ENCODE results near the gene IL13RA2.

IL13RA2 gene

DNA sequence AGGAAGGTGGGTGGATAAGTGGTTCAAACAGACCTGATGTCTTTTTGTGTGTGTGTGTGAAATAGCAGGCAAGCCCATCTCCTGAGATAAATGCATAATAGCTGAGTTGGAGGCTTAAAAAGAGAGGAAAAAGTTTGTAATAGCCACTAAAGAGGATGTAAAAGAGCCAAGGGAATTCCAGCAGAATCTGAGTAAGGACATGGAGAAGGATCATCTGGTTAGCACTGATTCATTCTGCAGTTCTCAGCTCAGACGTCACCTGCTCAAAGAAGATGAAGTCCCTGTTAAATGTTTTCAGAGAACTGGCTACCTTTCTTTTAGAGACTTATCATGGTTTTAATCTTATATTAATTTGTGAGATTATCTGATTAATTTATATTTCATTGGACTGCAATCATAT, 21.0 kb upstream of the IL13RA2 start:
- Histone ChIP-seq H3K9ac (ENCODE audit: low read length) (no peak overlapping the region), H3K4me1 (ENCODE audit: control insufficient read depth in 1 of 2, insufficient read depth in 2 of 2, low read length in 2 of 2) (no peaks in the 10 kb centered on the region), H2AK5ac (ENCODE audit: low read length) (no peak overlapping the region), H3K14ac (ENCODE audit: low read length) (no peak overlapping the region), H3K18ac (ENCODE audit: low read length) (no peak overlapping the region), H3K27me3 (ENCODE audit: insufficient read depth, low read length) (no peaks in the 10 kb centered on the region), H3K4me2 (ENCODE audit: low read length) (no peak overlapping the region), H4K8ac (ENCODE audit: low read depth, low read length) (no peak overlapping the region), H3K23ac (ENCODE audit: low read length) (no peak overlapping the region), H4K91ac (ENCODE audit: low read depth, low read length) (no peak overlapping the region), H3K79me2 (ENCODE audit: control insufficient read depth, insufficient read depth, low read length, poor library complexity) (no peaks in the 10 kb centered on the region), H4K12ac (ENCODE audit: low read depth, low read length) (no peak overlapping the region), H2BK5ac (ENCODE audit: low read depth, low read length, poor library complexity) (no peak overlapping the region), H3K4me3 (ENCODE audit: low read depth, low read length) (no peak overlapping the region), H3K27ac (ENCODE audit: low read depth, low read length) (no peak overlapping the region), H2AFZ (ENCODE audit: insufficient read depth, low read length, poor library complexity) (no peak overlapping the region), H3K36me3 (ENCODE audit: control insufficient read depth in 1 of 2, insufficient read depth in 2 of 2, low read length in 2 of 2) (no peaks in the 10 kb centered on the region), H3K4ac (ENCODE audit: low read depth, low read length) (no peak overlapping the region), H2BK120ac (ENCODE audit: insufficient read depth, low read length, poor library complexity) (no peak overlapping the region), H3K9me3 (ENCODE audit: insufficient read depth, low read depth, low read length) (no peaks in the 10 kb centered on the region), H3K79me1 (ENCODE audit: low read length) (no peaks in the 10 kb centered on the region), H2BK12ac (ENCODE audit: low read length) (no peak overlapping the region)
- no peak for DNase-seq
- no CpG with 5 or more reads among the region's 1 CpG for WGBS (ENCODE audit: extremely low coverage, insufficient coverage, insufficient read length)

DNA sequence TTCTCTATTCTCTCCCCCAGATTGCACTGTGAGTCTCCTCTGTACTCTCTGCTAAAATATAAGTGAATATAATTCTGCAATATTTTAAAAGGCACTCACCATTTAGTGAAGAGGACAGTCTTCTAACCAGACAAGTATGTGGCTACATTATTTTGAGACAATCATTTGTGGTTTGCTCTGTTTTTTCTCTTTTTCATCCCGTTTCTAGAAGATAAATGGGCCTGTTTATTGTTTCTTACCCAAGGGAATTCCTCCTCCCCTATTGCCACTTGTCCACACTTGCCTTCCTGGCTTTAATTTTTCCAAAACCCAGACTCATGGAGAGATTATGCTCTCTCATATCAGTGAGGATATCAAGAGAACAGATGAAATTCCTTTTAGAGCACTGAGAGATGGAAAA, 18.6 kb upstream of the IL13RA2 start:
- no peak overlapping the region for H2BK5ac ChIP-seq (ENCODE audit: low read depth, low read length, poor library complexity)
- no peak overlapping the region for H3K23ac ChIP-seq (ENCODE audit: low read length)
- H3K4me1 ChIP-seq (ENCODE audit: control insufficient read depth in 1 of 2, insufficient read depth in 2 of 2, low read length in 2 of 2) = no peaks in the 10 kb centered on the region
- no peaks in the 10 kb centered on the region for H3K27me3 ChIP-seq (ENCODE audit: insufficient read depth, low read length)
- H2AK5ac ChIP-seq (ENCODE audit: low read length) = no peak overlapping the region
- H2BK12ac ChIP-seq (ENCODE audit: low read length) = no peak overlapping the region
- H2AFZ ChIP-seq (ENCODE audit: insufficient read depth, low read length, poor library complexity) = no peak overlapping the region
- H3K36me3 ChIP-seq (ENCODE audit: control insufficient read depth in 1 of 2, insufficient read depth in 2 of 2, low read length in 2 of 2) = no peaks in the 10 kb centered on the region
- no peak overlapping the region for H4K91ac ChIP-seq (ENCODE audit: low read depth, low read length)
- no peak overlapping the region for H3K27ac ChIP-seq (ENCODE audit: low read depth, low read length)
- no peak overlapping the region for H3K14ac ChIP-seq (ENCODE audit: low read length)
- DNase-seq = no peak
- H3K18ac ChIP-seq (ENCODE audit: low read length) = no peak overlapping the region
- H3K9ac ChIP-seq (ENCODE audit: low read length) = no peak overlapping the region
- no peak overlapping the region for H2BK120ac ChIP-seq (ENCODE audit: insufficient read depth, low read length, poor library complexity)
- H3K9me3 ChIP-seq (ENCODE audit: insufficient read depth, low read depth, low read length) = no peaks in the 10 kb centered on the region
- no peak overlapping the region for H3K4me3 ChIP-seq (ENCODE audit: low read depth, low read length)
- H4K8ac ChIP-seq (ENCODE audit: low read depth, low read length) = no peak overlapping the region
- H3K79me1 ChIP-seq (ENCODE audit: low read length) = no peaks in the 10 kb centered on the region
- no peaks in the 10 kb centered on the region for H3K79me2 ChIP-seq (ENCODE audit: control insufficient read depth, insufficient read depth, low read length, poor library complexity)
- H3K4me2 ChIP-seq (ENCODE audit: low read length) = no peak overlapping the region
- H4K12ac ChIP-seq (ENCODE audit: low read depth, low read length) = no peak overlapping the region
- WGBS (ENCODE audit: extremely low coverage, insufficient coverage, insufficient read length) = no CpG with 5 or more reads among the region's 1 CpG
- no peak overlapping the region for H3K4ac ChIP-seq (ENCODE audit: low read depth, low read length)

DNA sequence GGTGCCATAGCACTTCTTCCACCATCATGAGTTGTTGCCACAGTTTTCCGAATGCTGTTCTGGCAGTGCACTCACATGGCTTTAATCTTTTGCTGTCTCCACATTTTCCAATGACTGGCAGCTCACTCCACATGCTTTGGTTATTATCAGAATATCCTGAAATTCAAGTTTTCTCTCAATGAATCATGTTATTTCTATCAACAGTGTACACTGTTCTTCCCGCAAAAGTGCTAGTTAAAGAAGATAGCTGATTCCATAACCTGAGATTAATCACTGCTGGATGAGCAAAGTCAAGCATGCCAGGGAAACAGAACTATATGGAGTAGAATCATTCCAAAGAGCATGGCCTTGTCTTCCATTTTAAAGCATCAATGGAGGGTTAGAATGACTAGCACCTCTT, 14.6 kb upstream of the IL13RA2 start:
- no peak overlapping the region for H3K4ac ChIP-seq (ENCODE audit: low read depth, low read length)
- H4K91ac ChIP-seq (ENCODE audit: low read depth, low read length) = no peak overlapping the region
- no peak overlapping the region for H2AFZ ChIP-seq (ENCODE audit: insufficient read depth, low read length, poor library complexity)
- H4K12ac ChIP-seq (ENCODE audit: low read depth, low read length) = no peak overlapping the region
- H3K14ac ChIP-seq (ENCODE audit: low read length) = no peak overlapping the region
- H4K8ac ChIP-seq (ENCODE audit: low read depth, low read length) = no peak overlapping the region
- no peak overlapping the region for H2BK12ac ChIP-seq (ENCODE audit: low read length)
- no peaks in the 10 kb centered on the region for H3K27me3 ChIP-seq (ENCODE audit: insufficient read depth, low read length)
- no peak overlapping the region for H3K4me3 ChIP-seq (ENCODE audit: low read depth, low read length)
- H3K36me3 ChIP-seq (ENCODE audit: control insufficient read depth in 1 of 2, insufficient read depth in 2 of 2, low read length in 2 of 2) = no peaks in the 10 kb centered on the region
- no peak overlapping the region for H3K4me2 ChIP-seq (ENCODE audit: low read length)
- H3K79me1 ChIP-seq (ENCODE audit: low read length) = no peaks in the 10 kb centered on the region
- H3K23ac ChIP-seq (ENCODE audit: low read length) = no peak overlapping the region
- no peaks in the 10 kb centered on the region for H3K4me1 ChIP-seq (ENCODE audit: control insufficient read depth in 1 of 2, insufficient read depth in 2 of 2, low read length in 2 of 2)
- H3K9ac ChIP-seq (ENCODE audit: low read length) = no peak overlapping the region
- WGBS (ENCODE audit: extremely low coverage, insufficient coverage, insufficient read length) = no CpG with 5 or more reads among the region's 2 CpGs
- no peaks in the 10 kb centered on the region for H3K9me3 ChIP-seq (ENCODE audit: insufficient read depth, low read depth, low read length)
- H3K79me2 ChIP-seq (ENCODE audit: control insufficient read depth, insufficient read depth, low read length, poor library complexity) = no peaks in the 10 kb centered on the region
- no peak overlapping the region for H2BK5ac ChIP-seq (ENCODE audit: low read depth, low read length, poor library complexity)
- DNase-seq = no peak
- no peak overlapping the region for H3K18ac ChIP-seq (ENCODE audit: low read length)
- H3K27ac ChIP-seq (ENCODE audit: low read depth, low read length) = no peak overlapping the region
- no peak overlapping the region for H2AK5ac ChIP-seq (ENCODE audit: low read length)
- H2BK120ac ChIP-seq (ENCODE audit: insufficient read depth, low read length, poor library complexity) = no peak overlapping the region

DNA sequence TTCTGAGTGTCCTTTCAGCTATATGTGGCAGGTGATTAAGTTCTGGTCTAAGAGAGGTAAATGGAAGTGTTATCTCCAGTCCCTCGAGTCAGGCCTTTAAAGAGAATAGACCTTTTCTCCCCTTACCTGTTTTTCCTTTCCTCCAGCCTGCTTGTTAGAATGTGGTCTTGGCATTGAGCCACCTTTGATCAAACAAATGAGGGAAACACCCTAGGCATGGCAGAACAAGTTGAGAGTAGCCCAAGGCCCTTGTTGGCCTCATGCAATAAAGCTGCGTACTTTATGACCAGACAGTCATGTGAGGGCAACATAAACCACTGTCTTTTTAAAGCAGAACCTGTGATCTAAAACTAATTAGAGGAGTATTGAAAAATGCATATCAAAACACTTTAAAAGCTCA, 13.2 kb upstream of the IL13RA2 start:
- Histone ChIP-seq H3K14ac (ENCODE audit: low read length) (no peak overlapping the region), H3K4me2 (ENCODE audit: low read length) (no peak overlapping the region), H2AFZ (ENCODE audit: insufficient read depth, low read length, poor library complexity) (no peak overlapping the region), H2BK5ac (ENCODE audit: low read depth, low read length, poor library complexity) (no peak overlapping the region), H3K79me1 (ENCODE audit: low read length) (no peaks in the 10 kb centered on the region), H3K23ac (ENCODE audit: low read length) (no peak overlapping the region), H2AK5ac (ENCODE audit: low read length) (no peak overlapping the region), H3K18ac (ENCODE audit: low read length) (no peak overlapping the region), H3K27ac (ENCODE audit: low read depth, low read length) (no peak overlapping the region), H3K9ac (ENCODE audit: low read length) (no peak overlapping the region), H3K9me3 (ENCODE audit: insufficient read depth, low read depth, low read length) (no peaks in the 10 kb centered on the region), H4K12ac (ENCODE audit: low read depth, low read length) (no peak overlapping the region), H2BK120ac (ENCODE audit: insufficient read depth, low read length, poor library complexity) (no peak overlapping the region), H3K79me2 (ENCODE audit: control insufficient read depth, insufficient read depth, low read length, poor library complexity) (no peaks in the 10 kb centered on the region), H3K4me3 (ENCODE audit: low read depth, low read length) (no peak overlapping the region), H3K4me1 (ENCODE audit: control insufficient read depth in 1 of 2, insufficient read depth in 2 of 2, low read length in 2 of 2) (no peaks in the 10 kb centered on the region), H2BK12ac (ENCODE audit: low read length) (no peak overlapping the region), H4K91ac (ENCODE audit: low read depth, low read length) (no peak overlapping the region), H3K4ac (ENCODE audit: low read depth, low read length) (no peak overlapping the region), H4K8ac (ENCODE audit: low read depth, low read length) (no peak overlapping the region), H3K27me3 (ENCODE audit: insufficient read depth, low read length) (no peaks in the 10 kb centered on the region), H3K36me3 (ENCODE audit: control insufficient read depth in 1 of 2, insufficient read depth in 2 of 2, low read length in 2 of 2) (no peaks in the 10 kb centered on the region)
- WGBS (ENCODE audit: extremely low coverage, insufficient coverage, insufficient read length) = no CpG with 5 or more reads among the region's 2 CpGs
- DNase-seq = no peak

All from trophoblast cell (in vitro differentiated cells and primary cell).